Glutamatergic neuron (in vitro differentiated cells): ENCODE measurements around the gene IPO4. TPM values are rescaled to one million over a fixed set of nuclear protein-coding genes. Genes with fewer than 3 reads are reported as not detected.

Source experiments
- DNase-seq: peaks from one replicate; pipeline ENCODE4 v3.0.0; 2022
- H3K27ac Mint-ChIP-seq: one replicate; pipeline ENCODE4 v1.8.0; 2020; ENCODE audit warnings: mild to moderate bottlenecking, mixed read lengths, inconsistent platforms; ENCODE audit not compliant: unreplicated experiment
- H3K27me3 Mint-ChIP-seq: one replicate; pipeline ENCODE4 v1.8.0; 2020; ENCODE audit warnings: mild to moderate bottlenecking, moderate library complexity, mixed read lengths, inconsistent platforms; ENCODE audit not compliant: unreplicated experiment
- H3K36me3 Mint-ChIP-seq: one replicate; pipeline ENCODE4 v1.8.0; 2020; ENCODE audit warnings: mild to moderate bottlenecking, mixed read lengths, inconsistent platforms; ENCODE audit not compliant: unreplicated experiment
- H3K4me1 Mint-ChIP-seq: one replicate; pipeline ENCODE4 v1.8.0; 2020; ENCODE audit warnings: mild to moderate bottlenecking, low read depth, mixed read lengths, inconsistent platforms; ENCODE audit not compliant: unreplicated experiment
- H3K4me3 Mint-ChIP-seq: one replicate; pipeline ENCODE4 v1.8.0; 2020; ENCODE audit warnings: mild to moderate bottlenecking, mixed read lengths, inconsistent platforms; ENCODE audit not compliant: unreplicated experiment
- H3K9me3 Mint-ChIP-seq: one replicate; pipeline ENCODE4 v1.8.0; 2020; ENCODE audit warnings: mild to moderate bottlenecking, moderate library complexity, mixed read lengths, inconsistent platforms; ENCODE audit not compliant: unreplicated experiment
- total RNA-seq: library from RNA; stranded (reverse); fragmentation: NEBNext Ultra II Directional; extraction: Animal tissue kit (Norgen Biotek cat#: 25700); gene quantifications from one replicate; pipeline ENCODE4 v1.2.1, GENCODE V29; 2021; ENCODE audit not compliant: unreplicated experiment
- TF ChIP-seq, protein P1 (sequence below): fragments of 200-600 bp; sonication (generic); IDR thresholded peaks from one replicate; pipeline ENCODE4 v1.5.0; 2021; ENCODE audit not compliant: partially characterized antibody, unreplicated experiment

Gene IPO4
- total RNA-seq, 1 donor from 2014 or later, result 25.5 TPM

DNA sequence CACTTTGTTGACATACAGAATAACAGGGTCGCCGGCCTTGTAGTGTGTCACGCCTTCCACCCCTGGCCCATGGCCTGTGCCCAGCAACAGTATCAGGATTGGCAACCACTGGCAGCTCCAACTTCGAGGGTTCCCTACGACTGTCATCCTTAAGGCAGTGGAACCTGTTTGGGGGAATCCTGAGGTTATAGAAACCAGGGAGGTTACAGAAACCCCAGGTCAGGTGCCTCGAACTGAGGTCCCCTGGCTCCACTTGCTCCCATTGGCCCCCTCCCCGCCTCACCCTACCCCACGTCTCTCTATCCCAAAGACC is 6.2 kb upstream of the IPO4 start:
- TF ChIP-seq, protein P1, sequence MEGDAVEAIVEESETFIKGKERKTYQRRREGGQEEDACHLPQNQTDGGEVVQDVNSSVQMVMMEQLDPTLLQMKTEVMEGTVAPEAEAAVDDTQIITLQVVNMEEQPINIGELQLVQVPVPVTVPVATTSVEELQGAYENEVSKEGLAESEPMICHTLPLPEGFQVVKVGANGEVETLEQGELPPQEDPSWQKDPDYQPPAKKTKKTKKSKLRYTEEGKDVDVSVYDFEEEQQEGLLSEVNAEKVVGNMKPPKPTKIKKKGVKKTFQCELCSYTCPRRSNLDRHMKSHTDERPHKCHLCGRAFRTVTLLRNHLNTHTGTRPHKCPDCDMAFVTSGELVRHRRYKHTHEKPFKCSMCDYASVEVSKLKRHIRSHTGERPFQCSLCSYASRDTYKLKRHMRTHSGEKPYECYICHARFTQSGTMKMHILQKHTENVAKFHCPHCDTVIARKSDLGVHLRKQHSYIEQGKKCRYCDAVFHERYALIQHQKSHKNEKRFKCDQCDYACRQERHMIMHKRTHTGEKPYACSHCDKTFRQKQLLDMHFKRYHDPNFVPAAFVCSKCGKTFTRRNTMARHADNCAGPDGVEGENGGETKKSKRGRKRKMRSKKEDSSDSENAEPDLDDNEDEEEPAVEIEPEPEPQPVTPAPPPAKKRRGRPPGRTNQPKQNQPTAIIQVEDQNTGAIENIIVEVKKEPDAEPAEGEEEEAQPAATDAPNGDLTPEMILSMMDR, result no peak
- peak overlapping the region; percentile 59 for H3K27ac Mint-ChIP-seq
- no peak for DNase-seq
- H3K4me1 Mint-ChIP-seq, result peaks cover 6% of the 10 kb centered on the region
- H3K9me3 Mint-ChIP-seq, result peaks cover 6% of the 10 kb centered on the region
- peak overlapping the region; percentile 89 for H3K4me3 Mint-ChIP-seq
- peaks cover 11% of the 10 kb centered on the region for H3K27me3 Mint-ChIP-seq
- no peaks in the 10 kb centered on the region for H3K36me3 Mint-ChIP-seq

DNA sequence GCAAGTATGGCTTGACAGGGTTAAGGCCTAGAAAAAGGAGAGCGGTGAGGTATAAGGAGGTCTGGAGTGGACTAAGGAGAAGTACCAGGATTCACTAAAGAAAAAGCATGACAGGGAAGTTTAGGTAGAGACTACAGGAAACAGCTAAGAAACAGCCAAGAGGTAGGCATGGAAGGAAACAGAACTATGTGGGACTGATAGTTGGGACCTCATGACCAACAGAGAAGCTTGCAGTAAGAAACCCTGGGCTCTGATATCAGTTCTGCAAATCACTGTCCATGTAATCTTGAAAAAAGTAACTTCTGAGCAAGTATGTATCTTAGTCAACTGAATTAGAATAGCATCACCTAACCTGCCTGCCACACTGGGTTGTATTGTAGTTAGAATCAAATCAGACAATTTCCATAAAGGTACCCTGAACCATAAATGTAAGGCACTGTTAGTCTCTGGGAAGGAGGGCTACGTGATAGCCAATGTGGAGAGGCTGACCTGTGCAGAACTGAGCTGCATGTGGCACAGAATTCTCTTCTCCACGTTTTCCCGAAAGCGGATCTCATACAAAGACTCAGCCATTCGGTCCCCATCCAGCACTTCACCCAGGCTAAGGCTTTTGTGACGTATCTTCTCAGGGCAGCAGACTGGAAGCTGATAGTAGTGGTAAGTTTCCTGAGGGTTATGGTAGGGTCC is 5.7 kb upstream of the IPO4 start:
- Mint-ChIP-seq H3K36me3 (no peaks in the 10 kb centered on the region), H3K4me1 (peaks cover 6% of the 10 kb centered on the region), H3K27ac (peak overlapping the region; percentile 28), H3K9me3 (peaks cover 8% of the 10 kb centered on the region), H3K4me3 (peak overlapping the region; percentile 89), H3K27me3 (peaks cover 11% of the 10 kb centered on the region)
- TF ChIP-seq, protein P1, result no peak
- no peak for DNase-seq

DNA sequence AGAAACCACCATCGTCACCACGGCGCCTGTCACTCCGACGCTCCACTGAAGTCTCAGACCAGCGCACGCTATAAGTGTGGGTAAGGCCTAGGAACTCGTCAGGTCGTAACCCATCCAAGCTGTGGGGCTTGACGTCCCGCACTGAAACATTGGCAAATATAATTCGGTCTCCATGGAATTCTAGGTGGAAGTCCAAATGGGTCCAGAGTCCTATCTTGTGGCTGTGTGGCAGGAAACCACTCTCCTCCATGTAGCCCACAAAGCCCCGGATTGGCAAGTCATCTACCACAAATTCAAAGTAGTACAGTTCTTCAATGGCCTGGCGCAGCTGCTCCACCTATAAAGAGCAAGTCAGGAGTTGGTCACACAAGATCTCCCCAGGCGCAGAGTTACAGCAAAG is 4.3 kb upstream of the IPO4 start:
- Mint-ChIP-seq H3K9me3 (peaks cover 8% of the 10 kb centered on the region), H3K36me3 (no peaks in the 10 kb centered on the region), H3K4me1 (peaks cover 6% of the 10 kb centered on the region), H3K4me3 (no peak overlapping the region), H3K27ac (no peak overlapping the region), H3K27me3 (peaks cover 11% of the 10 kb centered on the region)
- DNase-seq, result no peak
- TF ChIP-seq, protein P1, result no peak

DNA sequence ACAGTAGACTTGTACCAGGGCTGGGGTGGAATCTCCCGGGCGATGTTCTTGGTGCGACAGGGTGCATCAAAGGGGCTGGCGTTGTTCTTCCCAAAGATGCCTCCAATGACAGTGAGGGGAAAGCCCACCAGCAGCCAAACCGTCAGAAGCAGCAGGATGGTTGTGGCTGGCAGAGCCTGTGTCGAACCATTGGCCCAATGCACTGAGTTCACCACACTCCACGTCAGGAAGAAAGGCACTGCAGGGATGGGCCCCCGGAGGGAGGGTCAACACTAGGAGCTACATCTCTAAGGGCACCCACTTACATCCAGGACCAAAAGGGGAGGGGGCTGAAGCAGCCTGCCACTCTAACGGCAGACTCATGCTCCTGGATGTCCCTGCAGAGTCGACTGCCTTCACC is 1.8 kb upstream of the IPO4 start:
- Mint-ChIP-seq H3K4me1 (peaks cover 2% of the 10 kb centered on the region), H3K9me3 (peaks cover 5% of the 10 kb centered on the region), H3K4me3 (no peak overlapping the region), H3K27ac (no peak overlapping the region), H3K27me3 (peaks cover 6% of the 10 kb centered on the region), H3K36me3 (no peaks in the 10 kb centered on the region)
- DNase-seq, result no peak
- TF ChIP-seq, protein P1, result no peak

DNA sequence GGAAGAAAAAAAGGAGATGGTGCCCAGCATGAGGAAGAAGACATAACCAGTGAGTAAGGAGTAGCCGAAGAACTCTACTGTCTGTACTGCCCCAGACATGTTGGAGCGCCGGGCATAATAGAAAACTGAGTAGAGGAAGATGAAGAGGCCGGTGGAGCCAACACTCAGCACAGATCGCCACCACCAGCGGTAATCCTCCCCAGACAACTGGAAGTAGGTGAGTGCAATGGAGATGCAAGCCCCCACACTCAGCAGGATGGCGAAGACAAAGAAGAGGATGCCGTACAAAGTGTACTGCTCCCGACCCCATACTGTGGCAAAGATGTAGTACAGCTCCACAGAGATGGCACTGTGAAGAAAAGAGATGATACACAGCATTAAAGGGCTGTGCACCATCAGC is 844 bp upstream of the IPO4 start:
- no peaks in the 10 kb centered on the region for H3K4me1 Mint-ChIP-seq
- H3K27me3 Mint-ChIP-seq, result peaks cover 7% of the 10 kb centered on the region
- TF ChIP-seq, protein P1, result no peak
- no peak for DNase-seq
- H3K9me3 Mint-ChIP-seq, result peaks cover 5% of the 10 kb centered on the region
- H3K4me3 Mint-ChIP-seq, result no peak overlapping the region
- no peaks in the 10 kb centered on the region for H3K36me3 Mint-ChIP-seq
- peak overlapping the region; percentile 17 for H3K27ac Mint-ChIP-seq
